HCT116 (cell line): ENCODE measurements around the gene IL15.
"Not testable (repeated sequence)": the region's sequence is repeated elsewhere in the genome, so short reads cannot be mapped to it uniquely, and the experiment has no call there.

Source experiments
- ATF3 ChIP-seq: IDR thresholded peaks from 2 replicates; pipeline ENCODE4 v1.6.1; 2012
- CEBPB ChIP-seq: IDR thresholded peaks from 2 replicates; pipeline ENCODE4 v1.6.1; 2012; ENCODE audit warnings: low read depth
- CTCF ChIP-seq, 3 experiments: fragments of 200-600 bp in 1 of 3; sonication (generic) in 1 of 3; IDR thresholded peaks in 2 of 3; conservative IDR thresholded peaks in 1 of 3; 2 replicates each; pipeline ENCODE4 v1.5.1; 2012 to 2017; ENCODE audit warnings: low read depth in 2 of 3, low read length in 2 of 3, antibody characterized with exemption in 1 of 3, borderline replicate concordance in 1 of 3, control low read depth in 1 of 3, mild to moderate bottlenecking in 1 of 3, mixed read lengths in 1 of 3, mixed run types in 1 of 3, moderate library complexity in 1 of 3; ENCODE audit not compliant: insufficient read depth in 1 of 3
- EGR1 ChIP-seq: IDR thresholded peaks from 2 replicates; pipeline ENCODE4 v1.6.1; 2012; ENCODE audit warnings: low read depth
- ELF1 ChIP-seq: IDR thresholded peaks from 2 replicates; pipeline ENCODE4 v1.6.1; 2012; ENCODE audit warnings: low read depth, borderline replicate concordance
- EZH2phosphoT487 ChIP-seq: fragments of 200-600 bp; IDR thresholded peaks from 2 replicates; pipeline ENCODE4 v1.6.1; 2018; ENCODE audit warnings: antibody characterized with exemption, borderline replicate concordance
- FOSL1 ChIP-seq: IDR thresholded peaks from 2 replicates; pipeline ENCODE4 v1.6.1; 2012; ENCODE audit warnings: low read depth
- JUND ChIP-seq: IDR thresholded peaks from 2 replicates; pipeline ENCODE4 v1.6.1; 2012
- POLR2AphosphoS5 ChIP-seq: IDR thresholded peaks from 2 replicates; pipeline ENCODE4 v1.6.1; 2011; ENCODE audit warnings: mild to moderate bottlenecking, low read depth, low read length, moderate library complexity
- RAD21 ChIP-seq: IDR thresholded peaks from 2 replicates; pipeline ENCODE4 v1.6.1; 2012; ENCODE audit warnings: low read depth, mild to moderate bottlenecking

- TF ChIP-seq EGR1; CTCF (IDR thresholded peaks at IDR 0.05 in 2 of 3, conservative IDR thresholded peaks at IDR 0.05 in 1 of 3; ENCODE audit: borderline replicate concordance in 1 of 3, insufficient read depth in 1 of 3, low read depth in 2 of 3, low read length in 2 of 3); CEBPB; FOSL1; ELF1; ATF3; RAD21; JUND; EZH2phosphoT487; POLR2AphosphoS5: not testable (repeated sequence)
These were observed 20.8 kb upstream of the IL15 start for GRCh38 chr4:141615587-141615918.
